Skin of body (tissue), 2 donors: Measurements from ENCODE around the gene OGFOD2. TPM values are rescaled to one million over a fixed set of nuclear protein-coding genes. Genes with fewer than 3 reads are reported as not detected.

ENCODE experiments used
- DNase-seq: peaks from one replicate; lab custom pipeline; 2025; lab: John Stamatoyannopoulos, UW
- total RNA-seq: library from RNA; depleted of rRNA; stranded (reverse); fragments of >200 nt; gene quantifications from one replicate; pipeline ENCODE4 v1.2.3, GENCODE V29; 2014

OGFOD2 gene
- total RNA-seq, 1 donor from 2014 or later = 3.4 TPM

DNA sequence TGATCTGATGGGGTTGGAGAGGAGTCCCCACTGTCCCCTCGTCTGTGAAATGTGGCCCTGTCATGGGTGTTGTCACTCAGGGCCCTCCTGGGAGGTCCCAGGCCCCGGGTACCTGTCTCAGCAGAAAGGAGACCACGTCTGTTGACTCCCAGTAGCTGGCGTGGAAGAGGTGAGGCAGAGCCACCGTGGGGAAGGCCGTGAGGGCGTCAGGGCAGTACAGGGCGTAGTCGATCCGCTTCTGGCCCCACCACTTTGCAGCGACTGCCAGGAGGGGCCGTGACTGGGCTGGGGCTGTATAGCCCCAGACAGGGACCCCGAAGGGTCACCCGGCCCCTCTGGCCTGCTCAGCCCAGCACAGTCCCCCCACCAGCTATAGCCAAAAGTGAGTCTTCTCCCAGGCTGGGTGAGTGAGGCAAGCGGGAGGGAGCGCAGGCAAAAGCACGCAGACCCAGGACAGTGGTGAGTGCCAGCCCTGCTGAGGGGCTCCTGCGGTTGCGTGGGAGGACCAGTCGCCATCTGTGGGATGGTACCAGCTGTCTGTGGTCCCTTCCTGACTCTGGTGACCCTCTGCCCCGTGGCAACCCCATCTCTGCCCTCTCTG lies 13.7 kb downstream of the OGFOD2 start:
- no peak for DNase-seq

DNA sequence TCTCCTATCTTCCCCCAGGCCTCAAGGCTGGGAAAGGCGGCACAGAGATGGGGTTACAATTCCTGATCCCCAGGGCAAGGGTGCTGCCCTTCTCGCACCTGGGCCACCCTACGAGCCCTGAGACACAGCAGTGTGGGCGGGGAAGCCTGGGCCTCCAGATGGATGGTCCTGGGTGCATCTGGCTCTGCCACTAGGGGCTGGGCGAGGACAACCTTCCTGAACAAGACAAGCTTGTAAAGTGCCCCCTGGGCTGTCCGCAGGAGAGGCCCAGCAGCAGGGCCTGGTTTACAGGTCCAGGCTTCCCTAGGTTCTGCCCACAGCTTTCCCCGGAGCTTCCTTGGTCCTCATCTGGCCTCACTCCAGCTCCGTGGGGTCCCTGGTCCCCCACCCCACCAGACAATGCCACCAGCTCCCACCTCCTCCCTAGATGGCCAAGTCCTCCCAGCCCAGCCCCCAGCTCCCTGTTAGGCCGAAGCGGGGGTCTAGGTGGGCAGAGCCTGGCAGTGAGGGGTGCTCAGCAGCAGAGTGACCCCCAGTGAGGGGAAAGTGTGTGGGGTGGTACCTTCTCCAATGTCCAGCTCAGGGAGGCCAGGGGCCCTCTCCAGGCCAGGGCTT lies 14.3 kb downstream of the OGFOD2 start:
- DNase-seq = no peak

DNA sequence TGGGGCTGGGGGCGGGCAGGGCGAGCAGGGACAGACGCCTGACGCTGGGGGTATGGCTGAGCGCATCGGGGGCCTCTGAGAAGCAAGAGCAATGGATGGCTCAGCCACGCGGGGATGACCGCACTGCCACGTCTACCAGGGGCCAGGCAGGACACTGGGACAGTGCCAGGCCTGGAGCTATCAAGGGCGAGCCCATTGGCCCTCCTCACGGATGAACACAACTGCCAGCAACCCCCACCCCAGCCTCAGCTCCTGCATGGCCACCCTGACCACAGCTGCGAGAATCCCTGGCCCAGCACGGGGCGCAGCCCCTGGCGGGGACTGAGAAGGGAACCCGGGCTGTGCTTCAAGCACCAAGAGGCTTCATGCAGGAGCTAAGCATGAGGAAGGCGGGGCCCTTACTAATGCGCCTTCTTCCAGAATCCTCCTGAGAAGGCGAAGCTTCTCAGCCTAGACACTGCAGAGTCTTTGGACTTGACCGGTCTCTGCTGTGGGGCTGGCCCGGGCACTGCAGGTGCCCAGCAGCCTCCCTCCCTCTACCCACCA lies 14.9 kb downstream of the OGFOD2 start:
- no peak for DNase-seq

DNA sequence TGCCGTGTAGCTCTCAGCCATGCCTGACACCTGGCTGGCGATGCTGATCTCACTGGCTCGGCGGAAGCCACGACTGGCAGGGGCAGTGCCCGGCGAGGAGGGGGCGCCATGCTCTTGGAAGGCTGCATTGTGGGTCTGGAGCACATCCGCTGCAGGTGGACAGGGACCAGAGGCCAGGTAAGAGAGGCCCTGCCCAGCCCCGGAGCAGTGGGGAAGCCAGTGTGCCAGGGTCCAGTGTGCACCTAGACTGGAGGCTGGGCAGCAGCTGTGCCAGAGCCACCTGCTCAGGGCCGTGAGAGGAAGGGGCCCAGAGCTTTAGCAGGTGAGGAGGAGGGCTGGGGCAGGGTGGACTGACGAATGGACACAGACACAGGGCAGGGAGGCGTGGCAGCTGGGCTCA lies 15.5 kb downstream of the OGFOD2 start:
- DNase-seq = no peak

DNA sequence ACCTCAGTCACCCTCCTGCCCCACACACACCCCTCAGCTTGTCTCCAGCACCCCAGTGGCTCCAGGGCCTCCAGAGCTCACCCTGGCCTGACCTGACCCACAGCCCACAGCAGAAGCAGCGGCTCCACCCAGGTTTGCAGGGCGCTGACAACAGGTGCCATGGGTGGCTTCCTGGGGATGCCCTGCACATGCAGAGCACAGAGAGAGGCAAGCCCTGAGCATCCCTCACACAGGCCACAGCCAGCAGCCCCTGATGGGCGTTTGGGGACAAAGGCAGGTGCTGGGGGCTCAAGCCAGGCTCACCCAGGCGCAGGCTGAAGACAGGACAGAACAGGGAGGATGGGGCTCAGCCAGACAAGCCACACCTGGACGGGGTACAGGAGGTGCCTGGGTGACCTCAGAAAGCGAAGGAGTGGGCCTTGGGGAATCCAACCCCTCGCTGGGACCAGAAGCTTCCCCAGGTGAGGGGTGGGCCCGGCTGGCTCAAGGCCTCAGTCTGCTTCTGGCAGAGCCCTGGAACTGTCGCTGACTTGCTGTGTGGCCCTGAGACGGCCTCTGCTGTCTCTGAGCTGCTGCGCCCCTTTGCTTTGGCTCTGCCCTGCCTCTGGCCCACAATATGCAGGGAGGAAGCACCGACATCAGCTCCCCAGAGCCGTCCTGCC lies 16.0 kb downstream of the OGFOD2 start:
- DNase-seq = no peak

DNA sequence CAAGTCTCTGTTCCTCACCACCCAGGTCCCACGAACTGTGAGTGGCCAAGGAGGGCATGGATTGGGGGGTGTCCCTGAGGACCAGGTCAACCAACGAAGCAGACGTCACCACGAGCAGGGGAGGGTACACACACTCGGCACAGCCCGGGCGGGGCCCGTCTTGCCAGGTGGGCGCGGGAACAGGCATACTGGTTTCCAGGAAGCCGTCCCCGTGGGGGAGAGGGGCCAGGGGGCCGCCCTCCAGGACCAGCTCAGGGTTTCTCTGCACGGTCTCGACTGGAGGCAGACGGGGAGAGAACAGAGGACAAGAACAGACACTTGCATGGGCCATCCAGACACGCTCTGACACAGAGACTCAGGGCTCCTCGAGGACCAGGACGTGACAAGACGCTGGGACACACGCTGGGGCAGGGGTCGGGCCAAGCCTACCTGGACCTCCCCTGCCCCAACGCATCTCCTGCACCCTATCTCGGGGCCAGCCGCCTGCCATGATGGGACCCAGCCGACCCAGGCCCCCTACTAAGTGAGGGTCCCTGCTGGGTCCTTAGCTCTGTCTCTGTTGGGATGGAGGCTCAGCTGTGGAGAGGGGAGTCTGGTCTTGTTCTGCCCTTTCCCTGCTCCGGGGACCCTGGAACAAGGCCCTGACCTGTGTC lies 16.7 kb downstream of the OGFOD2 start:
- DNase-seq = no peak

DNA sequence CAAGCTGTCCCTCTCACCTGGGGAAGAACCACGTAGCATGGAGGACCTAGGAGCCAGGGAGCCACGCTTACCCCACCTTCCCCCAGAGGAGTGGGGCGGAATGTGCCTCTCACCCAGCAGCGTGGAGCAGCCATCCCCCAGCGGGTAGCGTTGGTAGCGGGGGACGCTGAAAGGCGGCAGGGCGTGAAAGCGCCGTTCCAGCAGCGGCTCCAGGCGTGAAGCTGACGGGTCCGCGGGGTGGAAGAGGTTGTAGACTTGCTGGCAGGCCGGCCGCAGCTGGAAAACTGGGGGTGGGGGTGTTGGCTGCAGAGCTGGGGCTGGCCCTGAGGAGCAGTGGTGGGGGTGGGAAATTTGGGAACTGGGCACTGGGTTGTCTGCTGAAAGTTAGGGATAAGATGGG lies 17.3 kb downstream of the OGFOD2 start:
- DNase-seq = no peak

DNA sequence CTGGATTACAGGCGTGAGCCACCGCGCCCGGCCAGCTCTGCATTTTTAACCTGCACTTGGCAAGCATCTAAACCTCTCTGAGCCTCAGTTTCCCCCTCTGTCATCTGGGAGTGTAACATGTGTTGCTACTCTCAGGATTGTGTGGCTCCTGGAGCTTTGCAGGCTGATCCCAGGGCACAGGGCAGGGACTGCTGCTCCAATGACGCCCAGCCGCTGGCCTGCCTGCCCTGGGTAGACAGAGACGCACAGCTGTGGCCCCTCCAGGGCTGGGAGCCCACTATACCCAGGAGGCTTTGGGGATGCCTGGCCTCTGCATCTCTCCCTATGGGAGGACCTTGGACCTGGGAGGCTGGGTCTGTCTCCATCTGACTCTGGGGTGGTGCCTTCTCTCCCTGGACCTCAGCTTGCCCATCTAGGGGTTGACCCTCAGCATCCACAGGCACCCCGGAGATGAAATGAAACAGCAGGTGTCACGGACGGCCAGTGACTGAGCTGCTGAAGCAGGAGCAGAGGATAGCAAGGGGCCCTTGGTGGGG lies 19.2 kb downstream of the OGFOD2 start:
- no peak for DNase-seq

DNA sequence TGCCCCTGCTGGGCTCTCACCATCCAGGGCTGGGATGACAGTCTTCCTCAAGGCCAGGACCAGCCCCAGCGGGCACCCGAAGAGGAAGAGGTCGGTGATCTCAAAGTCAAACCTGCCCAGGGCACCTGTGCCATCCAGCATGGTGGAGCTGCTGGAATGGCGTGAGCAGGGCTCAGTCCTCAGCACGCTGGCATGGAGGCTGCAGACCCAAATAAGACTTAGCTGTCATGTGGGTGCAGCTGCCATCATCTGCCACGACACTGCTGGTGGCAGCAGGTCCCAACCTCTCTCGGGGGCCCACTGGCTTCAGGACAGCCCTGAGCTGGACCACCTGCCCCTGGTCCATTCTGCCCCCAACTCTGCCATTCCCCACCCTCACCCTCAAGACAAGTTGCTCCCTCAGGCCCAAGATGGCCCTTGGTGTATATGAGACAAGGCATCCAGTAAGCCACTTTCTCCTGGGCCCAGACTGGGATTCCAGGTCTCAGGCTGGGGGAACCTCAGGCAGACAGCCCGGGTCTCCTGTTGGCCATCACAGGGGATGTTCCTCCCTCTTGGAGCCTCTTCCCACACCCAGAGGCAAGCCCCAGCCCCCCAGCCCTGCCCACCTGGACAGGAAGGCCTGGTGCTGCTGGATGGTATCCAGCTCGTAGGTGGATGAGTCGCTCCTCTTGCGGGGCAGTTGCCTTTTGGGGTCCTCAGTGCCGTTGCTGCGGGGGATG lies 19.9 kb downstream of the OGFOD2 start:
- DNase-seq = no peak

DNA sequence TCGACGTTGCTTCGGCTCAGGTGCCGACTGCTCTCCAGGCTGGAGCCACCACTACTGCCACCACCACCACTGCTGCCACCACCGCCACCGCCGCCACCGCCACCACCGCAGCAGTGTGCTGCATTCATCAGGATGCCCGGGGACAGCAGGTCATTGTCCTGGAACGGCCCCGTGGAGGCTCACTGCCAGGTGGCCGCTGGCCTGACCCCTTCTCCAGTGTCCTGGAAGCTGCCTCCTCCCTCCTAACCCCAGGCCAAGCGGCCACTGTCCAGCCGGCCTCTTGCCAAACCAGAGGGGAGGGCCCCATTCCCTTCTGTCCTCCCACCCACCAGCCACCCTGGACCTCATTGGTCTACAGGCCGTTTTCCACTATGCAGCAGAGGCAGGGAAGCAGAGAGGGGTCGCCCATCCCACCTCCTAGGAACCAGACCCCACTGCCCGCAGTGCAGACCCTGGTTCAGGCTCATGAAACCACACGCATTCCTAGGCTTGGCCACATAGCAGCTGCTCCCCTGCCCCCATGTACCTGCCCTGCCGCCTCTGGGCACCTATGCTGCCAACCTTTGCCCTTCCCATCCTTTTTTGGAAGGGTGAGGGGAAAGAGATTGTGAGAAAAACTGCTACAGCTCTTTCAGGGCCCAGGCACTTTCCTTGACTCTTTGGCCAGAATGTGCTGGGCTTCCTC lies 20.6 kb downstream of the OGFOD2 start:
- no peak for DNase-seq

DNA sequence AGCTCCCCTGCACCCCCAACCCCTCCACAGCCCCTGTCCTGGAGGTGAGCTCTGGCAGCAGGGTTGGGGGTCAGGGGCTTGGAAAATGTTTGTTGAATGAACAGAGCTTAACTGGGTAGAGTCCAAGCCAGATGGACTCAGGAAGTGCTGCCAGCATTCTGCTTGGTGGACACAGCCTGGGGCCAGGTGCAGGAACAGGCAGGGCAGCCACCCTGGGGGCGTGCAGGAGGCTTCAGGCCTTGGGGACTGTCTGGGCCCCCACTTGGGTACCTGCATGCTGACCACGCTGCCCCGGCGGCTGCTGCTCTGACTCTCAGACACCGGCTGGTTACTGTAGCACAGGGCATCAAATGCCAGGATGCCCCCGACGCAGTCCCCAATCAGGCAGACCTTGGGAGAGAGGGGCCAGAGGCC lies 21.2 kb downstream of the OGFOD2 start:
- DNase-seq = no peak

DNA sequence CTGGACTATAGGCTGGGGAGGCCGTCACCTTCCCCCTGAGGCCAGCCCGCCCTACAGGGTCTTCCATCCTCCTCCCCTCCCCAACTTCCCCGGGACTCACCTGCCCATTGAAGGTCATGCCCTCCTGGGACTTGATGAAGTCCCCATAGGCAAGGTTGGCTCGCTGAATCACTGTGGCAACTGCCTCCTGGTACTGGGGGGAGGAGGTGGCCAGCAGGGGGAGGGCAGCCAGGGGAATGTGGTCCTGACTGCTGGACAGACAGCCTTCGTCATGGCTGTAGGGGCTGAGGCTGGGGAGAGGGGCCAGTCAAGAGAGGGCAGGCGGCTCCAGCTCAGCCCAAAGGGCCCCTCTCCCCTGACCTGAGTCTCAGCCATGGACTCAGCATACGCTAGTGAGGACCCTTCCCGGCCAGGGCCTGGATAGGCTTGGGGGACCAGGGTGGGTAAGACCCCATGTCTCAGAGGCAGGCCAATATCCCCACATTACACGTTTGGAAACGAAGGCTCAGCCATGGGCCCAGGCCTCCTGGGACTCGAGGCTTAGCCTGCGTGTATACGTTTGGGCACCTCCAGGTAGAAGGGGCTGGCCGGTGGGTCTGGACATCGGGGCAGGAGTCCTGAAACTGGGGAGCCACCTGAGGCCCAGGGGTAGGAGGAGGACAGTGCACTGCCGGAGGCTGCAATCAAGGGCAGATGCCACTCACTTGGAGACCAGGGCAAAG lies 21.7 kb downstream of the OGFOD2 start:
- DNase-seq = no peak

DNA sequence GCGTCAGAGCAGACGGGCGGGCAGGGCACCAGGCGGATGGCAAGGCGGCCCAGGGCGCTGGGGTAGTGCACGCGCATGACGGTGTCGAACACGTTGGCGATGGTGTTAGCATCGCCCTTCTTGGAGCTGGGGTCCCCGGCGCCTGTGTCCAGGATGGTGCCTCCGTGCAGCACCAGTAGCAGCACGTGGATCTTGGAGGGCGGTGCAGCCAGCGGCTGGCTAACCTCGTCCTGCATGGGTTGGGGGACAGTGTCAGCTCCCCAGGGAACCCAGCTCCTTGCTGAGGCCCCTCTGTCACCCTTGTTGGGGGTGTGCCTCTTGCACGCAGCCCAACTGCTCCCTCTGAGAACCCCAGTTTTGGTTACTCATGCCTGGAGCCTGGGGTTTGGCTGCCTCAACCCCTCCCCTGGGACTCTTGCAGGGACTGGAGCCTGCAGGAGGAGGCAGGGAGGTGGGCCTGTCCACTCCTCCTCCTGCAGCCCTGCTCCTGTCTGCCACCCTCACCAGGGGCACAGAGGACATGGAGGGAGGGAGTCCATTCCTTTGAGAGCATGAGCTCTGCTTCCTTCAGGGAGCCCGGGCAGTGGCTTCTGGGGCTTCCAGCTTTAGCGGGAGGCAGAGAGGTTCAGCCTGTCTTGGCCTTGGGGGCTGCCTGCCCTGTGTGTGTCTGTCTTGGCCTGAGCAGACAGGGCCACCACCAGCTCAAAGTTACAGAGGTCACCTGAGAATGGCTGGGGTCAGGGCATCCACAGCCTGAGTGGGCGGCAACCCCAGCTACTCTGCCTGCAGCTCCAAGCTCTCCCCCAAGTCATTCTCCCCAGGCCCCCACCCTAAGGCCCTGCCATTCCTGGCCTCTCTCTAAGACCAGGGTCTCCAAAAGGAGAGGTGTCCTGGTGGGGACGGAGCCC lies 22.6 kb downstream of the OGFOD2 start:
- no peak for DNase-seq

DNA sequence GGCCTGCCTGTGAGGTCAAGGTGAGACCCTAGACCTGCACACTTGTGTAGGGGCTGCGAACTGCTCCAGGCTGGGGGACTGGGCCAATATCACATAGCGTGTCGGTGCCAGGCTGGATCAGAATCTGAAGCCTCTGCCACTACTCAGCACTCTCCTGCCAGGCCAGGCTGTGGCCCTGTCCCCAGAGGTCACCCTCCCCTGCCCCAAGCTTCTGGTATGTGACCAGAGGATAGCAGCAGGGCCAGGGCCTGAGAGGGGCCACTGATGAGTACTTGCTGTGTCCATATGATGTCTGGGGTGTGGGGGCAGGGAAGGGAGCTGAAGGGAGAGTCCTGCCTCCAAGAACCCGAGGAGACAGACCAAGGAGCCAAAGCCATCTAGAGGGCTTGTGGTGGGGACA lies 23.3 kb downstream of the OGFOD2 start:
- no peak for DNase-seq

DNA sequence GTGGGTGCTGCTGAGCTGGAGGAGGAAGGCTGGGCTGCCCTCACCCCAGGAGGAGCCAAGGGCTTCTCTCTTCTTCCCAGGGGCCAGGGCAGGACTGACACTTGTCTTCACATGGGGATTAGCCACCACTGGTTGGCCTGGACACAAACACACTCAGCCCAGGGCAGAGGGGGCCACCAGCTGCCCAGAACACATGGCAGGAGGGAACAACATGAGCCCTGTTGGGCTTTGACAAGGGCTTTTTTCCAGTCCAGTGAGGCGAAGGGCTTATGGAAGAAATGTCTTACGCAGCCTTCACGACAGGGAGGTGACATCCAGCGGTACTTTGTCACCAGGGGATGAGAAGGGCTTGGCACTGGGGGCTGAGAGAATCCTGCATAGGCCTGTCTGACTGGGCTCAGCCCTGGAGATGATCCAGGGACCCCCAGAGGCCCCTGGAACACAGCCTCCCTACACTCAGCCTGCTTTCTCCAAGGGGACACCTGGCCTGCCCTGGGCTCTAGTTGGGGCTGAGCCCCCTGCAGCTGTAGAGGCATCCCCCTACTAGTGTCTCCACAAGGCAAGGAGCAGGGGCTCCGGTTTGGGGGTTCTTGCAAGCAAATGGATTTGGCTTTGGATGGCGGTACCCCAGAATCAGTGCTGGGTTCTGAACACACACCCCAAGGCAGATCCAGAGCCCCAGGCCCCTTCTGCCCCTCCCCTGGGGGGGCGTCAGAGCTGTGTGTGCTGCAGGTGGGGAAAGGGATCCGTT lies 24.3 kb downstream of the OGFOD2 start:
- DNase-seq = no peak

DNA sequence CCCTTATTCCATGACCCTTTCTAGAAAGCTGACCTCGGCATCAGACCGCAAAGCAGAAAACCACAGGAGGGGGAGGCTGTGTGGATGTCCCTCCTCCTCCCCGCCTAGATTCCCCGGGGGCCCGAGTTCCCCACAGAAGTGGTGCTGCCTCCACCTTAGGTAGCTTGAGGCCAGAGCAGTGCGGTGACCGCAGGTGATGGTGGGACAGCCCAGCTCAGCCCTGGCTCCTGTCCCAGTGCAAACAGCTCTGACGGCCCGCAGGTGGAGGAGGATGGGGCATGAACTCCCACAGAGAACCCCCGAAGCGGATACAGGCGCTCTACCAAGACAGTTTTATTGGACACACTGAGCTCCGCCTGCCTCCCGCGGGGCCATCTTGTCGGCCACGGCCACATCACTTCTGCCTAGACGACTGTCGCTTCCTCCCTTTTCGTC lies 25.0 kb downstream of the OGFOD2 start:
- no peak for DNase-seq

DNA sequence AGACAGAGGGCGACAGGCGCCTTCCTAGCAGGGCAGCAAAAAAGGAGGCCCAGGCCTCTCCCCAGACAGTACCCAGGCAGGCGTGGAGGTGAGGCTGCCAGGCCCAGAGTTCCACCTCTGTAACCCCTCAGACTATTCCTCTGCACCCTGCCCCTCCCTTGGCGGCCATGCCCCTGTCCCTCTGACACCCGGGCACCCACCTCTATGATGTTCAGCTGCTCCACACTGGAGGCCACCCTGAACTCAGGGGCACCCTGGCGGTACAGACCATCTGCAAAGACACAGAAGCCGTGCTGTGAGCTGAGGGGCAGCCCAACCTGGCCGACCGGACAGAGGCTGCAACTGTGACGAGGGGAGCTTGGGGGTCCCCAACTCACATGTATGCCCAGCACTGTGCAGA lies 25.5 kb downstream of the OGFOD2 start:
- DNase-seq = no peak

DNA sequence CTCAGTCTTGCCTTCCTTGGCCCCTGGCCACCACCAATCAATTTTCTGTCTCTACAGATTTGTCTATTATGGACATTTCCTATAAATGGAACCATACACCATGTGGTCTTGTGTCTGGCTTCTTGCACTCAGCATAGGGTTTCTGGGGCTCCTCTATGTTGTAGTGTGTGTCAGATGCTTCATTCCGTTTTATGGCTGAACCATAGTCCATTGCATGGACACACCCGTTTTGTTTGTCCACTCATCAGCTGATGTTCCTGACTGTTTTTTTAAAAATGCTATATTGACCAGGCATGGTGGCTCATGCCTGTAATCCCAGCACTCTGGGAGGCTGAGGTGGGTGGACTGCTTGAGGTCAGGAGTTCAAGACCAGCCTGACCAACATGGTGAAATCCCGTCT lies 26.4 kb downstream of the OGFOD2 start:
- DNase-seq = no peak
